ENCODE data around the gene CTNND2. TPM values are rescaled to one million over a fixed set of nuclear protein-coding genes. Genes with fewer than 3 reads are reported as not detected.

Gene CTNND2
- total RNA-seq, 4 donors from 2014 or later, result 0.04 TPM; not detected in 3

DNA sequence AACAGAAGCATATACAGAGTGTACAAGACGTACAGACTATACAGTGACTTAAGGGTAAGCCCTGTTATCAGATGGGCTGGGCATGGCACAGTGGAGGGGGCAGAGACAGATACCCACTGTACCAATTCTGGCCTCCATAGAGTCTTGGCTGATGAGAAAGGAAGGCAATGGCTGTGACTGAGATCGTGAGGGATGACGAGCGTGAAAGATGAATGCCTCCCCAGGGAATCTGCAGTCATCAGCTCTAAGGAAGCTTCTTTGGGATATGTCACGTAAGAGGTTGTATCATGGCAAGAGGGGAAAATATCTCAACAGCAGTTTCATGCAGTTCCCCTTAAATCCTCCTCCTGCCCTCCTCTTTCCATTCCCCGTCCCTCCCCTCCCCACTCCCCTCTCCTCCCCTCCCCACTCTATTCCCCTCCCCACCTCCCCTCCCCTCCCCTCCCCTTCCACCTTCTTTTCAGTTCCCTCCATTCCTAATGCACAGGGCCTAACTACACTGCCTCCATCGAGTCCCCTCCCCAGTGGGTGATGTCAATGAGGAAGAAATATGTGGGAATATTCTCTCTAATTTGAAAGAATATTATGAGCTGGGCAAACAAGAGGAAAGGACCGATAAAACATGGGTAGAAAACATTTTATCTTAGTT is 916.8 kb downstream of the CTNND2 start:
- no peak overlapping the region for H3K4me3 ChIP-seq
- DNase-seq (no peak), ATAC-seq (no peak)
- intact Hi-C loops (cut with DNase I; ENCODE audit: low total_unique reads) (no loop called here), in situ Hi-C loops (cut with MboI; ENCODE audit: low sequenced_read_pairs in 4 of 4) (no loop called here)
- TF ChIP-seq, protein P1, sequence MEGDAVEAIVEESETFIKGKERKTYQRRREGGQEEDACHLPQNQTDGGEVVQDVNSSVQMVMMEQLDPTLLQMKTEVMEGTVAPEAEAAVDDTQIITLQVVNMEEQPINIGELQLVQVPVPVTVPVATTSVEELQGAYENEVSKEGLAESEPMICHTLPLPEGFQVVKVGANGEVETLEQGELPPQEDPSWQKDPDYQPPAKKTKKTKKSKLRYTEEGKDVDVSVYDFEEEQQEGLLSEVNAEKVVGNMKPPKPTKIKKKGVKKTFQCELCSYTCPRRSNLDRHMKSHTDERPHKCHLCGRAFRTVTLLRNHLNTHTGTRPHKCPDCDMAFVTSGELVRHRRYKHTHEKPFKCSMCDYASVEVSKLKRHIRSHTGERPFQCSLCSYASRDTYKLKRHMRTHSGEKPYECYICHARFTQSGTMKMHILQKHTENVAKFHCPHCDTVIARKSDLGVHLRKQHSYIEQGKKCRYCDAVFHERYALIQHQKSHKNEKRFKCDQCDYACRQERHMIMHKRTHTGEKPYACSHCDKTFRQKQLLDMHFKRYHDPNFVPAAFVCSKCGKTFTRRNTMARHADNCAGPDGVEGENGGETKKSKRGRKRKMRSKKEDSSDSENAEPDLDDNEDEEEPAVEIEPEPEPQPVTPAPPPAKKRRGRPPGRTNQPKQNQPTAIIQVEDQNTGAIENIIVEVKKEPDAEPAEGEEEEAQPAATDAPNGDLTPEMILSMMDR (IDR thresholded peaks at IDR 0.05 in 4 of 5, conservative IDR thresholded peaks at IDR 0.05 in 1 of 5), result no peak
- TF ChIP-seq POLR2A (IDR thresholded peaks at IDR 0.05), result no peak
- H3K27me3 ChIP-seq, result peaks cover 0 to 6% (median 0%) of the 10 kb centered on the region in 3 donors
- H3K4me1 ChIP-seq, result no peaks in the 10 kb centered on the region
- no peaks in the 10 kb centered on the region for H3K36me3 ChIP-seq
- H3K27ac ChIP-seq, result no peak overlapping the region
- H3K9me3 ChIP-seq, result no peaks in the 10 kb centered on the region

DNA sequence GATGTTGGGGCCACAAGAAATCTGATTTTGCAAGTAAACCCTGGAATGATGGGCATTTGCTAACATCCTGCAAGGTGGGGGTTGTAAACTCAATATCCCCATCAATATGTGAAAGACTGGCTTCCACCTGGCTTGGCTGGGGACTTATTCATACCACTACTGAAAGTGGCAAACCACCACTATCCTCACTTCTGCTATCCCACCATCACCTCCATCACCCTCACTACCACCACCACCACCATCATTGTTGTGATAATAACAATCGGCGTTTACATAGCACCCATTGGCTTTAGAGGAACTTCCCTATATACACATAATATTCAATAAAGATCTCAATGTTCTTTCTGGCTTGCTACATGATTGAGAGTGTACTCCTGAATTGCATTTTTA is 918.5 kb downstream of the CTNND2 start:
- intact Hi-C loops (cut with DNase I; ENCODE audit: low total_unique reads) (no loop called here), in situ Hi-C loops (cut with MboI; ENCODE audit: low sequenced_read_pairs in 4 of 4) (no loop called here)
- TF ChIP-seq, protein P1 (IDR thresholded peaks at IDR 0.05 in 4 of 5, conservative IDR thresholded peaks at IDR 0.05 in 1 of 5), result no peak
- TF ChIP-seq POLR2A (IDR thresholded peaks at IDR 0.05), result no peak
- H3K36me3 ChIP-seq, result no peaks in the 10 kb centered on the region
- no peak overlapping the region for H3K27ac ChIP-seq
- H3K9me3 ChIP-seq, result no peaks in the 10 kb centered on the region
- H3K4me3 ChIP-seq, result no peak overlapping the region
- no peak for ATAC-seq
- DNase-seq, result no peak
- no peaks in the 10 kb centered on the region for H3K4me1 ChIP-seq
- peaks cover 0 to 6% (median 0%) of the 10 kb centered on the region in 3 donors for H3K27me3 ChIP-seq

DNA sequence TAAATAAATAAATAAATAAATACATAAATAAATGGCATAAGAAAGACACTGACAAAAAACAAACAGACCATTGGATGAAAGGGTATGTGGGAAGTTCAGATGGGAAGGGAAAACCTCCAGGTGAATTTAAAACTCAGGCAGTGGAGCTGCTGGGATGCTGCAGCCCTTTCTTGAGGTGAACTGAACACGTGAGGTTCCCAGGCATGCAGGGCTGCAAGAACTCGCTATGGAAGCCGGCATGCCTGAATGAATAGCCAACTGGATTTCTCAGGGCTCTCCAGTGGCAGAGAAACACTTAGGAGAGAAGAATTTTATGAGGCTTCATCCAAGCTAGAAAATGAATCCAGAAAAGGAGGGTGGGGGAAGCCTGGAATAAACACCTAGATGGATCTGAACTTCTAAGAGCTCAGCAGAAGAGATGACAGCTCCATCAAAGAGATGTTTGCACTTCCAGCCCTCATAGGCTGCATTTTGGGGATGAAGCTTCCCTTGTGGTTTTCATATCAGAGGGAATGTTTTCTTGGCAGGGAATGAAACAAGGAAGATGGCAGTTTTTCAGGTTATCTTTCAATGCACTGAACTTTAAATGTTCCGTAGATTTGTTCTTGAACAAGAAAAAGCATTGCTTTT is 919.0 kb downstream of the CTNND2 start:
- no peak overlapping the region for H3K4me3 ChIP-seq
- H3K27ac ChIP-seq, result no peak overlapping the region
- H3K27me3 ChIP-seq, result peaks cover 0 to 6% (median 0%) of the 10 kb centered on the region in 3 donors
- TF ChIP-seq, protein P1 (IDR thresholded peaks at IDR 0.05 in 4 of 5, conservative IDR thresholded peaks at IDR 0.05 in 1 of 5), result no peak
- TF ChIP-seq POLR2A (IDR thresholded peaks at IDR 0.05), result no peak
- ATAC-seq (no peak), DNase-seq (no peak)
- no peaks in the 10 kb centered on the region for H3K4me1 ChIP-seq
- intact Hi-C loops (cut with DNase I; ENCODE audit: low total_unique reads), result no loop called here
- no peaks in the 10 kb centered on the region for H3K9me3 ChIP-seq
- in situ Hi-C loops (cut with MboI; ENCODE audit: low sequenced_read_pairs in 4 of 4), result no loop called here
- no peaks in the 10 kb centered on the region for H3K36me3 ChIP-seq

DNA sequence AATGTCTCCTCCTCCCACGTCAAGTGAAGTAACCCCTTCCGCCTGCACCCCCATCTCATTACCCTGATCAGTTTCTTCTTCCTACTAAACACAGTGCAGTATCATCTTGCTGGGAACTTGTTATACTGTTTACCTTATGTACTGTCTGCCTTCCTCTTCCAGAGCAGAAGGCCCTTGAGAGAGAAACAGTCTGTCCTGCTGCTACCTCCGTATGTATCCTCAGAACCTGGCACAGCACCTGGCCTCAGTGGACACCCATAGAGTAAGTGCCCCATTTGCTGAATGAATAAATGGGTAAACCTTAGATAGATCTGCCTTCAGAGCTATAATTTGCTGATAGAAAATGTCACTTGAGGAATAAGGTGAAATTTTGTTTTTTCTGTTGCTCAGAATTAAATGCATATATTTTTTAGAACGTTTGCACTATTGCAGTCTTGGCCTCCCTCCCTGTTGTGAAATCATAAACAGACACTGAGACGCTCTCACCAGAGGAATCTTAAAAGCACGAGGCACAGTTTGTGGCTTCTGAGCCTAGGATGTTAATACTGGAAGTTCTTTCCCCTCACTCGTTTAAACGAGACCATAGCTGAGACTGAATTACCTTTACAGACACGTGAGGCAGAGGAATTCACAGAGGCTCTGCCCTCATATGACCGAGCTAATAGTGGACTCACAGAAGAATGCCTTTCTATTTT is 920.1 kb downstream of the CTNND2 start:
- H3K27me3 ChIP-seq, result peaks cover 0 to 2% (median 0%) of the 10 kb centered on the region in 3 donors
- DNase-seq (no peak), ATAC-seq (no peak)
- no peaks in the 10 kb centered on the region for H3K4me1 ChIP-seq
- no peaks in the 10 kb centered on the region for H3K9me3 ChIP-seq
- no peak for TF ChIP-seq POLR2A (IDR thresholded peaks at IDR 0.05)
- TF ChIP-seq, protein P1 (IDR thresholded peaks at IDR 0.05 in 4 of 5, conservative IDR thresholded peaks at IDR 0.05 in 1 of 5), result no peak
- H3K4me3 ChIP-seq, result no peak overlapping the region
- in situ Hi-C loops (cut with MboI; ENCODE audit: low sequenced_read_pairs in 4 of 4), result no loop called here
- intact Hi-C loops (cut with DNase I; ENCODE audit: low total_unique reads), result no loop called here
- no peak overlapping the region for H3K27ac ChIP-seq
- no peaks in the 10 kb centered on the region for H3K36me3 ChIP-seq
